ENCODE measurements around the gene CCDC9B.
A peak's percentile ranks its signal among the peaks of the same experiment; 100 is the strongest.

Gene CCDC9B

DNA sequence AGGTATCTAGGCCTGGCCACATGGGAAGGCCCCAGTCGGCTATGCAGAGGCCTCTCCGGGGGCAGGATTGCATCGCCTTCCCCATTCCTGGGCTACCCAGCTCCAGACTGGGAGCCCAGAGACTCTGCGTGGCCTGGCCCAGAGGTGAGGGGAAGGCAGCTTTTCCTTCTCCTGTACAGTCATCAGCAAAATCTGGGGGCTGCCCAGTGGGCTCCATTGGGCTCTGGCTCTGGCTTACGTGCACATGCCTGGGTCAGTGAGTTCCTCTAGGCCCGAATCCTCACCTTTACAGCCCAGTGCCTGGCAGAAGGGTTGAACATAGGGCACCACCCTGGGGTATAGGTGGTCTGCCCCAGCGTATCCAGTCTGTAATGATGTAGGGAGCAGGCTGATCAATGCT, 53.9 kb downstream of the CCDC9B start:
- DNase-seq = no peak

DNA sequence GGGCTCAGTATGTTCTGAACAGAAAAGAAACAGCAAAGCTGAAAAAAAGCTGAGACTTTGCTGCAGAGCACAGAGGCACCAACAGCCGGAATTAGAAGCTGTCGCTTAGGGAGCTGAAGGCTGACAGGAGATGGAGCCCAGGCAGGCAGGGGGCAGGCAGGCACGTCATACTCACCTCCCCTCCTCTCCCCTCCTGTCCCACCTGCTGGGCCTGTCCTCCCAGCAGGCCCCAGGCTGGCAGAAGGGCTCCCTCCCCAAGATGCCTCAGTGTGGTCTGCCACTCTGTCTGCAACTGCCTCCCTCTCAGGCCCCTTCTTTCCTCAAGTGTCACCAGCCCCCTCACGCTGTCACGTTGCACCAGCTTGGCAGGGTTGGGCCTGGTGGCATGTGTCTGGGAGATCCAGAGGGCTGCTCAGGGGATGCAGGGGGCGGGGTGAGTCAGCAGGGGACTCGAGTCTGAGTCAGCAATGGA, 54.6 kb downstream of the CCDC9B start:
- DNase-seq = no peak

DNA sequence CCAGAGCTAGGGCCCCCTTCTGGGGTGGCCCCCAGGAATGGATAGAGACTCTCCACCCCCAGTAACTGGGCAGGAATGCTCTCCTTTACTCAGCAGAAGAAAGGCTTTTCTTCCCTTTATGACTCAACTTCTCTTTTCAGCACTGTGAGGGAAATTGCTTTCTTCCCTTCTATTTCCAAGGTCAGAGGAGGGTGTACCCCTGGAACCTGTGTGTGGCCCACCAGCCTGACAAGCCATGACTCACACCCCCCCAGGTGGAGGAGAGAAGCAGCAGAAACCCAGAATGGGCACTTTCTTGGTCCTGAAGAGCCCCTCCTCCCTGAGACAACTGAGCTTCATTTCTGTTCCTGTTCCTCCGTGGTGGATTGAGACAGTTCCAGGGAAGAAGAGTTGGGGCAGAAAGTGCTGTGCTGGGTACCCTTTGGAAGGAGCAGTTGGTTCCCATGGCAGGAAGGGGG, 55.2 kb downstream of the CCDC9B start:
- peak; percentile 20 for DNase-seq

DNA sequence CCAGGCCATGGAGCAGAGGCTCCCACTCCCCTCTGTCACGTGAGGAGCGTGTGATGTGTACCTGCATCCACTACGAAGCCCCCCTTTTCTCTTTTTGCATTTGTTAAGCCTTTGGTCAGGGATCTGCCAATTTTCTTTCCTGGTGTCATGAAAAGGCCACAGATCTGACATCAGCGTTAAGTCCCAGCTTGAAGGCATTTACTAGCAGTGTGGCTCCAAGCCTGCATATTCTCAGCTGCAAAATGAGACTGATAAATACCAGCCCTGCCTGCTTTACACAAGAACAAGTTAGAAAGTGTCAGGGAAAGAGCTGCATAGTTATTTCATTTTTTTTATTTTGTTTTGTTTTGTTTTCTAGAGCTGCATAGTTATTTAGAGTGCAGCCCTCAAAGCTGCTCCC, 55.6 kb downstream of the CCDC9B start:
- peak; percentile 34 for DNase-seq

DNA sequence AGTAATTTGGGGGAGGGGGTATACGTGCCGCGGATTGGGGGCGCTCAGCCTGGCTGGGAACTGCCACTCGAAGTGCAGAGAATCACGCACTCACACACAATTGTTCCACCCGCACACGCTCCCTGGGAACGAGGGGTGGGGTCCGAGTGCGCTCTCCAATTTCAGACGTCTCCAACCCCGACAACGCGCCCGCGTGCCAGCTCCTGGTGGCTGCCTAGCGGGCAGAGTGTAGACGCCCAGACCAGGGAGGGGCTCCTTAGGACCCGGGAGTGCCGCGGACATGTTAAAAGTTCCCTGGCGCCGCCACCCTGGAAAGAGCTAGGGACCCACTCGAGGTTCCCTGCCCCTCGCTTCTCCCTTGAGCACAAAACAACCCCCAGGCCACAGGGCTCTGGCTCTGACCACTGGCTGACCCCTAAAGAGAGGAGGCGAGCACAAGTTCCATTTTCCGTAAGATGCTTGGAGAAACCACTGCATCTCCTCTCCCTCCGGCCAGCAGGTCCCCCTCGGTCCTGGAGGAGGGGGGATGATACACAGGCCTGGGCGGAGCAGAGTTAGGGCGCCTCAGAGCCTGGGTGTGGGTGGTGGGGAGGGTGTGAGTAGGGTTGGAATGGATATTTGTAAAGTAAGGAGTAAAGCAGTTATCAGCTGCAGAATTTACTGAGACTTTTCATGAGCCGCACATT, 57.0 kb downstream of the CCDC9B start:
- DNase-seq = no peak

DNA sequence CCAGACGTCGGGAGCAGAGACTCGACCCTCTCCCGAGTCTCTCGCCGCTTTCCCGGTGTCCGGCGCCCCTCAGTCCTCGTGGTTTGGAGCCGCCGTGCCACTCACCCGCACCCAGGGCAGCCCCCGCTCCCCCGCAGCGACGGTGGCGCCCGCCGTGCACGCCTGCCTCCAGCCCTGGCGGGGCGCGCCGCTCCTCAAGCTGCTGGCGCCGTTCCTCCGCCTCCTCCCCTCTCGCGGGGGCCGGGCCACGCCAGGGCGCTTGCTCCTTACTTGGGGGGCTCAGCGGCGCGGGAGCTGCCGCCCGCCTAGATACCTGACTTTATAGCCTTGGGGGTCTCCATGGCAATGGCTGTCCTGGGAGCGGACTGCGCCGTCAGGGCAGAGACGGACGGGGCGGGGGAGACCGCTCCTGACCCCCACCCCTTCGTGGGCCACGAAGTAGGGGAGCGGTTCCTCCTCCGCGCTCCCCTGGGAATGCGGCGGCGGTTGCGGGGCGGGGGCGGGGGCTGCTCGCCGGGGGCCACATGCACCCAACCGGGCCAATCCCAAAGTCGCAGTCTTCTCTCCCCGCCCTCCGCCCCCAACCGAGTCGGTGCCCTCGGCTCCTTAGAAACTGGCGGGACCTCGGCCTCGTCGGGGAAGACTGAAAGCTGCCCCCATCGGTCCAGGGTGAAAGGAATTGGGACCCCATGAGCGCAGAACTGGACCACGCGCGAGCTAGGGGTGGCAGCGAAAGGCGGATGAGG, 57.7 kb downstream of the CCDC9B start, which contains the start of gene ANKRD63:
TSS of gene ANKRD63 (minus strand) at position 196 of the 746 bp plus-strand sequence. CDS start 478 bp downstream, outside the sequence.
- DNase-seq = no peak

DNA sequence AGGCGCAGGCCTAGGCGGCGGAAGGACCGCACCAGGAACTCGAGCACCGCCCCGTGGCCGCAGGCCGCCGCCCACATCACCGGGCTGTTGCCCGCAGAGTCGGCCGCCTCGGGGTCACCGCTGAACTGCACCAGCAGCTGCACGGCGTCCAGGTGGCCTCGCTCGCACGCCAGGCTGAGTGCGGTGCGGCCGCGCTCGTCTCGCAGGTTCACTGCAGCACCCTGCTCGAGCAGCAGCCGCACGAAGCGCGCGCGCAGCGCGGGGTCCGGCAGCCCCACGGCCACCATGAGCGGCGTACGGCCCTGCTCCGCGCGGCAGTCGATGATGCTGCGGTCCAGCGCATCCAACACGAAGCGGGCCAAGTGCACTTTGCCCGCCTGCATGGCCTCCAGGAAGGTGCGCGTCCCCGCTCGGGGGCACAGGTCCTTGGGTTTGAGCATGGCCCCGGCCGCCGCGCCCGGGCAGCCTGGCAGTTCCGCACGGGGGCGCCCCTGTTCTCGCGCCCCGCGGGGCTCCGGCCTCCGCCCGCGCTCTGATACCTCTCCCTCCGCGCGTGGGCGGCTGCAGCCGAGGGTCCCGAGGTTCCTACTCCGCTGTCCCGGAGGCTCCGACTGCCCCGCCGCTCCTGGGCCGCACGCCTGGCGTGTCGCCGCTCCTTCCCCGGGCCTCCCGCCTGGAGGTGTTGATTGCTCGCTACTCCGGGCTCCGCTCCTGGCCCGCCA, 58.4 kb downstream of the CCDC9B start:
- no peak for DNase-seq

DNA sequence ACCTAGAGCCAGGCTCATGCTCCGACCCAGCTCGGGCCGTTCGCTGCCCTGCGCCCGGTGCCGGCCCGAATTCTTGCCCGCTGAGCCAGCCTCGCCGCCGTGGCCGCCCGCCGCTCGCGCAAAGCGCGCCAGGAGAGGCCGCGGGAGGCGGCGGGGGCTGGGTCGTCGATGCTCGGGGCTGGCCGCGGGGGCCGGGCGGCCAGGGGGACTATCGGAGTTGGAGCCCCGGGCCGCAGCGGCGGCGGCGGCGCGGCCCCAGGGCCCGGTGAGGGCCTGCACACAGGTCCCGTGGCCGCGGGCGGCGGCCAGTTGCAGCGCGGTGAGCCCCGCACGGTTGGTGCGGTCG, 59.0 kb downstream of the CCDC9B start:
- DNase-seq = no peak

Measured in fibroblast of skin of right quadriceps (primary cell).